ENCODE data around the gene STK35. TPM values are rescaled to one million over a fixed set of nuclear protein-coding genes. Genes with fewer than 3 reads are reported as not detected.

The STK35 gene
- total and polyA plus RNA-seq, 2 experiments from 2014 or later = 14.2 to 59.7 TPM

- no peak for TF ChIP-seq ZNF462 (CRISPR knock-in tag; IDR thresholded peaks at IDR 0.05)
- TF ChIP-seq REST (IDR thresholded peaks at IDR 0.05; ENCODE audit: unreplicated experiment) = no peak
- no peak for TF ChIP-seq ZNF331 (CRISPR knock-in tag; IDR thresholded peaks at IDR 0.05; ENCODE audit: low read depth)
- TF ChIP-seq POLR2AphosphoS5 (IDR thresholded peaks at IDR 0.05; ENCODE audit: low read depth) = no peak
- no peak for TF ChIP-seq STAT1 (IDR thresholded peaks at IDR 0.05; ENCODE audit: unreplicated experiment)
Observed at GRCh38 chr20:2145376-2145775, 43.7 kb downstream of the STK35 start (continued).
